Tibial nerve (tissue), 3 donors: ENCODE data around the gene UQCRQ.

Source experiments
- CTCF ChIP-seq, 5 experiments: fragments of 200-600 bp in 3 of 5; fragments of 450-650 bp in 2 of 5; sonication (generic) in 3 of 5; IDR thresholded peaks; one replicate each; pipeline ENCODE4 v1.5.1; 2016 to 2019; ENCODE audit warnings: antibody characterized with exemption in 5 of 5, mild to moderate bottlenecking in 3 of 5, moderate library complexity in 2 of 5
- POLR2A ChIP-seq, 2 donors: fragments of 450-650 bp; IDR thresholded peaks; one replicate each; pipeline ENCODE4 v1.6.1; 2017; ENCODE audit warnings: antibody characterized with exemption in 2 of 2, mild to moderate bottlenecking in 2 of 2, moderate library complexity in 2 of 2

- TF ChIP-seq CTCF (IDR thresholded peaks at IDR 0.05) (no peak), POLR2A (IDR thresholded peaks at IDR 0.05) (peak in 1 of 2 donors; percentile 34)
These were observed 35.9 kb upstream of the UQCRQ start, which contains the start of gene SHROOM1 for GRCh38 chr5:132830436-132831094.
